A673 (cell line): ENCODE measurements around the gene MPIG6B. TPM values are rescaled to one million over a fixed set of nuclear protein-coding genes. Genes with fewer than 3 reads are reported as not detected.

Source experiments
- BruUV-seq: library from RNA; stranded (reverse); fragments of 400-500 nt; replicated peaks from 2 replicates; lab custom pipeline; 2021; lab: Mats Ljungman, UMichigan
- CTCF ChIA-PET: fragments of 300-600 bp; sonication (Branson Sonifier 250); formaldehyde crosslinking; loops from one replicate; lab custom pipeline; 2022; ENCODE audit warnings: antibody characterized with exemption; lab: Charles Lee
- POLR2A ChIA-PET: fragments of 300-600 bp; sonication (Branson Sonifier 250); formaldehyde crosslinking; loops from one replicate; lab custom pipeline; 2022; ENCODE audit warnings: antibody characterized with exemption; ENCODE audit not compliant: low non-redundant PET; lab: Charles Lee
- DNase-seq: peaks from one replicate; pipeline ENCODE4 v3.0.0-alpha.2; 2015; ENCODE audit warnings: low spot score
- H3K27ac ChIP-seq: fragments of 200-600 bp; sonication (generic); 2 replicates; pipeline ENCODE4 v1.5.1; 2016; ENCODE audit warnings: mixed run types, low read depth, mild to moderate bottlenecking, mixed read lengths, antibody characterized with exemption, low read length; ENCODE audit not compliant: poor library complexity, severe bottlenecking
- H3K27me3 ChIP-seq: fragments of 200-600 bp; sonication (generic); replicated peaks from 2 replicates; pipeline ENCODE4 v1.6.1; 2017; ENCODE audit warnings: mixed run types, low read depth, mild to moderate bottlenecking, mixed read lengths, antibody characterized with exemption, low read length; ENCODE audit not compliant: insufficient read depth, poor library complexity
- H3K36me3 ChIP-seq: fragments of 200-600 bp; sonication (generic); 2 replicates; pipeline ENCODE4 v1.6.1; 2016; ENCODE audit warnings: mixed run types, mild to moderate bottlenecking, mixed read lengths, antibody characterized with exemption, low read length; ENCODE audit not compliant: insufficient read depth, poor library complexity, severe bottlenecking
- H3K4me1 ChIP-seq: fragments of 200-600 bp; sonication (generic); 2 replicates; pipeline ENCODE4 v1.6.1; 2017; ENCODE audit warnings: mixed run types, mild to moderate bottlenecking, mixed read lengths, antibody characterized with exemption, low read length; ENCODE audit not compliant: insufficient read depth, poor library complexity, severe bottlenecking
- H3K4me3 ChIP-seq: fragments of 200-600 bp; sonication (generic); 2 replicates; pipeline ENCODE4 v1.5.1; 2016; ENCODE audit warnings: low read depth, mixed run types, mild to moderate bottlenecking, mixed read lengths, low read length; ENCODE audit not compliant: poor library complexity, severe bottlenecking
- H3K9me3 ChIP-seq: fragments of 200-600 bp; sonication (generic); 2 replicates; pipeline ENCODE4 v1.6.1; 2016; ENCODE audit warnings: mixed run types, low read depth, mild to moderate bottlenecking, mixed read lengths, antibody characterized with exemption, low read length; ENCODE audit not compliant: poor library complexity, severe bottlenecking
- EZH2 ChIP-seq: fragments of 200-600 bp; sonication (generic); IDR thresholded peaks from 2 replicates; pipeline ENCODE4 v1.6.1; 2017; ENCODE audit warnings: borderline replicate concordance, low read depth, mild to moderate bottlenecking, mixed read lengths, antibody characterized with exemption, low read length; ENCODE audit not compliant: poor library complexity, severe bottlenecking
- intact Hi-C: fragments of 100-400 bp; cut with micrococcal nuclease; formaldehyde crosslinking; loops from one replicate; pipeline ENCODE4 v1.10.0; 2022; ENCODE audit not compliant: unreplicated experiment
- total RNA-seq: library from RNA; stranded (reverse); gene quantifications from 2 replicates; pipeline ENCODE4 v1.2.3, GENCODE V29; 2021
- TF ChIP-seq, protein P1 (sequence below): fragments of 300-800, 200-600 bp; sonication (generic); conservative IDR thresholded peaks from 2 replicates; pipeline ENCODE4 v1.5.1; 2017; ENCODE audit warnings: low read depth, mild to moderate bottlenecking, antibody characterized with exemption, low read length, moderate library complexity, mixed read lengths

The MPIG6B gene
- total RNA-seq, 1 experiment from 2014 or later = not detected

DNA sequence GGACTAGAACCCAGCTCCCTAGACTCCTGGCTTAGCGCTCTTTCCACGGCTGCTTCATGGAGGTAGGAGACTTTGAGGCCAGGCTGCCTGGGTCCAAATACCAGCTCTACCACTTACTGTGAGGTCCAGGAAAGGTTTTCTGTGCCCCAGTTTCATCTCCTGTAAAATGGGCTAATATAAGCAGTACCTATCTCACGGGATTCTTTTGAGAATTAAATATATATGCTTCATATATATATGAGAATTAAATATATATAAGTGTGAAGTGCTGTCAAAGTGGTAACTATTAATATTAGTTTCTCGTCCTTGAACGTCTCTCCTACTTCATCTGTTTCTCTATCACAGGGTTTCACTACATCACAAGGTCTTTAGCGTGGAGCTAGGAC, 32.1 kb upstream of the MPIG6B start:
- no peaks in the 10 kb centered on the region for H3K4me1 ChIP-seq
- POLR2A ChIA-PET = no interaction called here
- H3K27me3 ChIP-seq = no peaks in the 10 kb centered on the region
- CTCF ChIA-PET = interaction anchor here (0.6 kb wide), 1 partner anchor 39 kb away, joined by 3 read pairs; no protein-coding TSS in a partner anchor
- no peak overlapping the region for H3K4me3 ChIP-seq
- peaks cover 30% of the 10 kb centered on the region for H3K36me3 ChIP-seq
- intact Hi-C loops = no loop called here
- H3K9me3 ChIP-seq = no peaks in the 10 kb centered on the region
- H3K27ac ChIP-seq = no peak overlapping the region
- TF ChIP-seq, protein P1, sequence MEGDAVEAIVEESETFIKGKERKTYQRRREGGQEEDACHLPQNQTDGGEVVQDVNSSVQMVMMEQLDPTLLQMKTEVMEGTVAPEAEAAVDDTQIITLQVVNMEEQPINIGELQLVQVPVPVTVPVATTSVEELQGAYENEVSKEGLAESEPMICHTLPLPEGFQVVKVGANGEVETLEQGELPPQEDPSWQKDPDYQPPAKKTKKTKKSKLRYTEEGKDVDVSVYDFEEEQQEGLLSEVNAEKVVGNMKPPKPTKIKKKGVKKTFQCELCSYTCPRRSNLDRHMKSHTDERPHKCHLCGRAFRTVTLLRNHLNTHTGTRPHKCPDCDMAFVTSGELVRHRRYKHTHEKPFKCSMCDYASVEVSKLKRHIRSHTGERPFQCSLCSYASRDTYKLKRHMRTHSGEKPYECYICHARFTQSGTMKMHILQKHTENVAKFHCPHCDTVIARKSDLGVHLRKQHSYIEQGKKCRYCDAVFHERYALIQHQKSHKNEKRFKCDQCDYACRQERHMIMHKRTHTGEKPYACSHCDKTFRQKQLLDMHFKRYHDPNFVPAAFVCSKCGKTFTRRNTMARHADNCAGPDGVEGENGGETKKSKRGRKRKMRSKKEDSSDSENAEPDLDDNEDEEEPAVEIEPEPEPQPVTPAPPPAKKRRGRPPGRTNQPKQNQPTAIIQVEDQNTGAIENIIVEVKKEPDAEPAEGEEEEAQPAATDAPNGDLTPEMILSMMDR = no peak
- TF ChIP-seq EZH2 = no peak
- DNase-seq = no peak
- BruUV-seq = no TSS peak

DNA sequence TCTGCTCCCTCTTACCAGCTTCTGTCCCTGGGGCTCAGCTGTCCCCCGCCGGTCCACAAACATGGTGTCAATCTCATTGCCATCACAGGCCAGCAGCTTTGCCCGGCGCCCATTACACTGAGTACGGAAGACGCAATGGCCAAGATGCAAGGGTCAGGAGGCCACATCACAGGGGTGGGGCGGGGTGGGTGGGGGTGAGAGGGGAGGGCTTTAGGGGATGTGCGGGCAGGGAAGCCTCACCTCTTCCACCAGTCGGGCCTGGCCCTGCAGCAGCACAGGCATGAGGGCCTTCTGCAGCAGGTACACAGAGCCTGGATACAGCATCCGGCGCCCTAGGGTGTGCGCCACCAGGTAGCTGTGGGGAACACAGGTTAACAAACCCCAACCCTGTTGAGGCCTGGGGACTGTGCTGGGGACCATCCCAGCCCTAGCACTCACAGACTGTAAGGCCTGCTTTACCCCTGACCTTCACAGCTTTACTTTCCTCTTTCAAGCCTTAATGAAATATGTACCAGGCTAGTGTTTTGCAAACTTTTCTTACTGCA, 31.5 kb upstream of the MPIG6B start:
- H3K4me3 ChIP-seq = no peak overlapping the region
- no peak for TF ChIP-seq EZH2
- TF ChIP-seq, protein P1 = no peak
- H3K27me3 ChIP-seq = no peaks in the 10 kb centered on the region
- H3K4me1 ChIP-seq = no peaks in the 10 kb centered on the region
- intact Hi-C loops = no loop called here
- POLR2A ChIA-PET = no interaction called here
- peaks cover 34% of the 10 kb centered on the region for H3K36me3 ChIP-seq
- no peak overlapping the region for H3K27ac ChIP-seq
- CTCF ChIA-PET = no interaction called here
- BruUV-seq = no TSS peak
- no peaks in the 10 kb centered on the region for H3K9me3 ChIP-seq
- DNase-seq = no peak

DNA sequence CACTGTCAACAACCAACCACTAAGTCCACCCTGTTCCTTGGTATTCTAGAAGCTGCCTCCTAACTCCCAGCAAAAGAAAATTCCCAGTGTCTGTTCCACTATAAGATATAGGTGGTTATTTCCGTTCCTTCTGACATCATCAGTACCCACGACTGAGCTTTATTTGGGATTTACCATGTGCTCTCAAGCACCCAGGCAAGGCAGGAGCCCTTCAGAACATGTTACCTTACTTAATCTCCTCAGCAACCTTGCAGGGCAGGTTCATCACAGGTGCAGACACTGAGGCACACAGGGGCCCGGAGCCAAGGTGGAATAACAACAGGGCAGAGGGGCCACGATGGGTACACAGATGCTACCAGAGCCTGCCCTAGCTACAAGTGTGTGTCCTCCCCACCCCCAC, 30.8 kb upstream of the MPIG6B start:
- TF ChIP-seq, protein P1 = no peak
- no peak for TF ChIP-seq EZH2
- no TSS peak for BruUV-seq
- peaks cover 37% of the 10 kb centered on the region for H3K36me3 ChIP-seq
- CTCF ChIA-PET = no interaction called here
- no peaks in the 10 kb centered on the region for H3K4me1 ChIP-seq
- H3K9me3 ChIP-seq = no peaks in the 10 kb centered on the region
- POLR2A ChIA-PET = no interaction called here
- DNase-seq = no peak
- H3K4me3 ChIP-seq = no peak overlapping the region
- no peak overlapping the region for H3K27ac ChIP-seq
- intact Hi-C loops = no loop called here
- H3K27me3 ChIP-seq = no peaks in the 10 kb centered on the region
